Coronary artery (tissue), 2 donors: Measurements from ENCODE around the gene PTBP1.
"Not testable (repeated sequence)": the region's sequence is repeated elsewhere in the genome, so short reads cannot be mapped to it uniquely, and the experiment has no call there.

Experiments used
- DNase-seq: peaks from one replicate; pipeline ENCODE4 v3.0.0-alpha.2; 2017; ENCODE audit warnings: low spot score
- H3K27ac ChIP-seq, 2 donors: fragments of 200-600 bp; sonication (generic); one replicate each; pipeline ENCODE4 v1.5.1; 2016 to 2019
- H3K4me3 ChIP-seq: fragments of 200-600 bp; sonication (generic); 2 replicates; pipeline ENCODE4 v1.5.1; 2016; ENCODE audit warnings: mild to moderate bottlenecking, moderate library complexity
- CTCF ChIP-seq: fragments of 200-600 bp; sonication (generic); IDR thresholded peaks from one replicate; pipeline ENCODE4 v1.5.1; 2019; ENCODE audit warnings: antibody characterized with exemption

Gene PTBP1

DNA sequence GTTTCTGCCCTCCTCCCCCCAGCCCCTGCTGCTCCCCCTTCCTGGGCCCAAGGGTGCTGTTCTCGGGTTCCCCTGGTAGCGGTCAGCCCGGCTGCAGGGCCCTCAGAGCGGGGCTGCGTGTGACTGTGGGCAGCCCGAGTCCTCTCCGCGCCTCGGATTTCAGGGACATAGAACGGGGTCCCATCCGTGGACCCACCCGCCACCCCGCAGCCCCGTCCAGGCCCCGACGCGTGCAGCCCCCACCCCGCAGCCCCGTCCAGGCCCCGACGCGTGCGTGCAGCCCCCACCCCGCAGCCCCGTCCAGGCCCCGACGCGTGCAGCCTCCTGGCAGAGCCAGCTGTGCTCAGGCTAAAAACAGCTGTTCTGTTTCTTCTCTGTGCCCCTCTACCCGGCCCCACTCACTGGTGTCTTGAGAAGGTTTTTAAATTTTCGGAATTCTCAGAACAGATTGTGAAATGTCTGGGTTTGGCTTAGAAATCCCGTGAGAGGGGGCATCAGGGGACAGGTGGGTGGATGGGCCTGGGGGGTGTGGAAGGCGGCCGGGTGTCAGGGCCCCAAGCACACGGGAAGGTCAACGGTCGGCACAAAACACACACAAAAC lies 38.1 kb downstream of the PTBP1 start:
- no peak for DNase-seq
- TF ChIP-seq CTCF = no peak
- Histone ChIP-seq H3K27ac (no peak overlapping the region), H3K4me3 (no peak overlapping the region)

DNA sequence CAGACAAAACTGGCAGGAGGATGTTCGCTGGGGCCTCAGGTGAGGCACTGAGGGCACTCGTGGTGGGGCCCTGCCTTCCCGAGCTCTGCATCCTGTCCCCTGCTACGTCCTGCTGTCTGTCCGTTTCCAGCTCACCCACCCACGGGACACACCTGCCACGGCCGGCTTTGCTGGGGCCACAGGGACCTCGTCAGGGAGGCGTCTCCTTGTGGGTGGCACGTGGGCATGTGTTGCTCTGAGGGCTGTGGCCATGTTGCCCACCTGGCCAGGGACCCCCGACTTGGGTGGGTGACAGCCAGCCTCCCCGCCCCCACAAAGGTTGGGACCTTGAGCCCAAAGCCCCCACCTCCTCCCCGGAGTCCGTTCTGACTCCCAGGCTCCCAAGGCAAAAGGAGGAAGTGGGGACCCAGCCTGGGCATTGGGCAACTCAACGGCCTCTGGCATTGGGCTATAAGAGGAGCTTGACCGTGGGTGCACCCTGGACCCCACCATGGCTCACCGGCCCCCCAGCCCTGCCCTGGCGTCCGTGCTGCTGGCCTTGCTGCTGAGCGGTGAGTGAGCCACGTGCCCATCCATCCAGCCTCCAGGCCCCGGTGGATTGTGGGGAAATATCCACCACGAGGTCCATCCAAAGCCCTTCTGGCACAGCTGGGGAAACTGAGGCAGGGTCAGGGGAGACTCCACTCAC lies 43.4 kb downstream of the PTBP1 start, which contains the start of gene PRTN3:
TSS of gene PRTN3 (plus strand) at position 481 of the 688 bp plus-strand sequence. CDS start at position 491, 10 bp downstream.
- Histone ChIP-seq H3K4me3 (no peak within 1 kb of the TSS), H3K27ac (no peak within 1 kb of the TSS)
- no peak for TF ChIP-seq CTCF
- no peak for DNase-seq

- not testable (repeated sequence) for DNase-seq, H3K4me3 ChIP-seq, H3K27ac ChIP-seq
Observed at GRCh38 chr19:842802-843179, 45.5 kb downstream of the PTBP1 start.

DNA sequence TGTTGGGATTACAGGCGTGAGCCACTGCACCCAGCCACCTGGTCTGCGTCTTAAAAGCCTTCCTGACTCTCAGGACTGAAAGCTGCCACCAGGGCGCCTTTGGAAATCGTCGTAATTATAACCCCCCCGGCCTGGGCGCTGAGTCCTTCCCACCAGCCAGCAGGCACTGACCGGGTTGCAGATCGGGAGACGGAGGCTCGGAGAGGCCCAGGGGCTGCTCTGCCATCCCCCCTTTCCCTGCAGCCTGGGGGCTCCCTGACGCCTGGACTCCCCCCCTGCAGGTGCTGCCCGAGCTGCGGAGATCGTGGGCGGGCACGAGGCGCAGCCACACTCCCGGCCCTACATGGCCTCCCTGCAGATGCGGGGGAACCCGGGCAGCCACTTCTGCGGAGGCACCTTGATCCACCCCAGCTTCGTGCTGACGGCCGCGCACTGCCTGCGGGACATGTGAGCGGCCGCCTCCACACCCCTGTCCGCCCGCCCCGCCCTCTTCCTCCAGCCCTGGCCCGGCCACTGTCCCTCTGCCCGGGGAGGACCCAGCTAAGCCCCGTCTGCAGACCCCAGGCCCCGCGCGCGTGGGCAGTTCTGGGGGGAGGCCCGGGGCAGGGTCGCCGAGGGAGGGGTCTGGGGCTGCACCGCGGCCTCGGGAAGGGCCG lies 46.1 kb downstream of the PTBP1 start:
- Histone ChIP-seq H3K4me3 (peak overlapping the region; percentile 58), H3K27ac (no peak overlapping the region)
- TF ChIP-seq CTCF = no peak
- DNase-seq = peak; percentile 68

GRCh38 chr19:843836-844545 lies 46.7 kb downstream of the PTBP1 start:
- peak; percentile 58 for DNase-seq
- peak overlapping the region; percentile 58 for H3K4me3 ChIP-seq
- TF ChIP-seq CTCF = no peak
- no peak overlapping the region for H3K27ac ChIP-seq

- TF ChIP-seq CTCF = no peak
- peak; percentile 47 for DNase-seq
- Histone ChIP-seq H3K4me3 (no peak overlapping the region), H3K27ac (no peak overlapping the region)
Observed at GRCh38 chr19:844546-844971, 47.3 kb downstream of the PTBP1 start.
